Measurements from ENCODE around the gene SULT1C2.

Gene SULT1C2

DNA sequence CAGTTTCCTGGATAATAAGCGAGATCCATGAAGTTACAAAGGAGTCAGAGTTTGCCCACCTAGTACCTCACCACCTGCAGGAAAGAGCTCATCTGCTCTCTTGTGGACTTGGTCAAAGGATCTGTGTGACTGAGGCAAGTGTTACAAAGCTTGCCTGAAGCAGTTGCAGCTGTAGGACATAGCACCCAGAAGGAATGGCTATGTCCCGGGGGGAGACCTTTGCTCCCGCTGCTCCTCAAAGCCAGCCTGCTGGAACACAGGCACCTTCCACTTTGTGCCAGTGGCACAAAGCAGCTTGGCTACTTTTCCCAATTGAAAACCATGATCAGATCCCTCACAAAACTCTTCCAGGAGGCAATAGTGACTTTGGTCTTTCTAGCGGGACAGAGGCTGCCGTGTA is 3.1 kb upstream of the SULT1C2 start:
- no peak overlapping the region for H2AFZ ChIP-seq (ENCODE audit: low read length)
- H3K9ac ChIP-seq (ENCODE audit: low read depth, low read length, poor library complexity, severe bottlenecking), result no peak overlapping the region
- no peak overlapping the region for H3K4me3 ChIP-seq (ENCODE audit: low read length, poor library complexity, severe bottlenecking)
- no peaks in the 10 kb centered on the region for H3K9me2 ChIP-seq (replicated peaks; ENCODE audit: low read depth, low read length)
- H4K20me1 ChIP-seq (ENCODE audit: insufficient read depth, low read length, poor library complexity, severe bottlenecking), result no peaks in the 10 kb centered on the region
- no peaks in the 10 kb centered on the region for H3K79me2 ChIP-seq (ENCODE audit: insufficient read depth, low read length)
- H3F3A ChIP-seq (ENCODE audit: low read depth), result no peaks in the 10 kb centered on the region
- no peak for TF ChIP-seq EZH2phosphoT487 (IDR thresholded peaks at IDR 0.05; ENCODE audit: borderline replicate concordance)
- TF ChIP-seq CTCF (conservative IDR thresholded peaks at IDR 0.05; ENCODE audit: low read length), result no peak
- no peaks in the 10 kb centered on the region for H3K27me3 ChIP-seq (ENCODE audit: insufficient read depth, low read length, poor library complexity, severe bottlenecking)
- no peaks in the 10 kb centered on the region for H3K9me3 ChIP-seq (ENCODE audit: insufficient read depth, low read depth, low read length)
- H3K4me1 ChIP-seq (ENCODE audit: insufficient read depth, low read length, poor library complexity, severe bottlenecking), result no peaks in the 10 kb centered on the region
- H3K4me2 ChIP-seq (ENCODE audit: low read depth, low read length, poor library complexity, severe bottlenecking), result no peak overlapping the region
- no peaks in the 10 kb centered on the region for H3K36me3 ChIP-seq (ENCODE audit: insufficient read depth, low read length)

DNA sequence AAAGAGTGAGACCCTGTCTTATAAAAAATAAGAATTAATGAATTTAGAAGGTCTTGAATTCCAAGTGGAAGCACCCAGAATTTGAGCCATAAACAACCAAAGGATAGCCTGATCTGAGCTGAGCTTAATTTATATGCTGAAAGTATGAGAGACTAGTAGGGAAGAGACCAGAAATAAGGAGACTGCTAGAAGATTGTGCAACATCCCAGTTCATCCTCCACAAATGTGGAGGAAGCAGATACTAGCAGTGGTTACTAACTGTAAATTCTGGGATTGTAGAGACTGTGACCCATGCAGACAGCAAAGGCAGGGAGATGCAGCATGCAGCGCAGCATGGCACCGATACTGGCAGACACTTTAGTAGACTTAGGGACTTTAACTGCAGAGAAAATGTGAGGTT is 1.5 kb upstream of the SULT1C2 start:
- Histone ChIP-seq H4K20me1 (ENCODE audit: insufficient read depth, low read length, poor library complexity, severe bottlenecking) (no peaks in the 10 kb centered on the region), H3K4me2 (ENCODE audit: low read depth, low read length, poor library complexity, severe bottlenecking) (no peak overlapping the region), H3K9ac (ENCODE audit: low read depth, low read length, poor library complexity, severe bottlenecking) (no peak overlapping the region), H3F3A (ENCODE audit: low read depth) (no peaks in the 10 kb centered on the region), H2AFZ (ENCODE audit: low read length) (no peak overlapping the region), H3K79me2 (ENCODE audit: insufficient read depth, low read length) (no peaks in the 10 kb centered on the region), H3K9me2 (replicated peaks; ENCODE audit: low read depth, low read length) (no peaks in the 10 kb centered on the region), H3K9me3 (ENCODE audit: insufficient read depth, low read depth, low read length) (no peaks in the 10 kb centered on the region), H3K4me3 (ENCODE audit: low read length, poor library complexity, severe bottlenecking) (no peak overlapping the region), H3K36me3 (ENCODE audit: insufficient read depth, low read length) (no peaks in the 10 kb centered on the region), H3K4me1 (ENCODE audit: insufficient read depth, low read length, poor library complexity, severe bottlenecking) (no peaks in the 10 kb centered on the region), H3K27me3 (ENCODE audit: insufficient read depth, low read length, poor library complexity, severe bottlenecking) (no peaks in the 10 kb centered on the region)
- no peak for TF ChIP-seq EZH2phosphoT487 (IDR thresholded peaks at IDR 0.05; ENCODE audit: borderline replicate concordance)
- TF ChIP-seq CTCF (conservative IDR thresholded peaks at IDR 0.05; ENCODE audit: low read length), result no peak

DNA sequence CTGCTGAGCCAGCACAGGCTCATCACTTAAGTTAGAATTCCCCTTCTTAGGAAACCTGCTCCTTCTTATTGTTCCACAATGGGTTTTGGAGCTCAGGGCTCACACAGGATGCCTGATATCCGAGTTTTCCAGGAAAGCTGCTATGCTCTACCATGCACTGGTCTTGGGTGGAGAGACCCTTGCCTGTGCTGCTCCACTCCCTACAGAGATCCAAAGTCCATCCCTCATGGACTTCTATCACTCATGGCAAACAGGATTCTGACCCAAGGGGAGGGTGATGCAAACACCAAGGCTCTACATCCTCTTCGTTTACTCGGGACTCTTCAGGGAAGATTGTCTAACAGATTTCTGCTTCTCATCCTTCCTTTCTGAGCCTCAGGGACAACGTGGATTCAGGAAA is 5.2 kb downstream of the SULT1C2 start:
- H3K36me3 ChIP-seq (ENCODE audit: insufficient read depth, low read length), result no peaks in the 10 kb centered on the region
- H3K4me2 ChIP-seq (ENCODE audit: low read depth, low read length, poor library complexity, severe bottlenecking), result no peak overlapping the region
- H3K4me1 ChIP-seq (ENCODE audit: insufficient read depth, low read length, poor library complexity, severe bottlenecking), result no peaks in the 10 kb centered on the region
- no peaks in the 10 kb centered on the region for H3K27me3 ChIP-seq (ENCODE audit: insufficient read depth, low read length, poor library complexity, severe bottlenecking)
- H4K20me1 ChIP-seq (ENCODE audit: insufficient read depth, low read length, poor library complexity, severe bottlenecking), result no peaks in the 10 kb centered on the region
- no peaks in the 10 kb centered on the region for H3F3A ChIP-seq (ENCODE audit: low read depth)
- H3K79me2 ChIP-seq (ENCODE audit: insufficient read depth, low read length), result no peaks in the 10 kb centered on the region
- no peak overlapping the region for H3K9ac ChIP-seq (ENCODE audit: low read depth, low read length, poor library complexity, severe bottlenecking)
- no peak for TF ChIP-seq CTCF (conservative IDR thresholded peaks at IDR 0.05; ENCODE audit: low read length)
- TF ChIP-seq EZH2phosphoT487 (IDR thresholded peaks at IDR 0.05; ENCODE audit: borderline replicate concordance), result no peak
- H3K4me3 ChIP-seq (ENCODE audit: low read length, poor library complexity, severe bottlenecking), result no peak overlapping the region
- H3K9me3 ChIP-seq (ENCODE audit: insufficient read depth, low read depth, low read length), result no peaks in the 10 kb centered on the region
- no peaks in the 10 kb centered on the region for H3K9me2 ChIP-seq (replicated peaks; ENCODE audit: low read depth, low read length)
- no peak overlapping the region for H2AFZ ChIP-seq (ENCODE audit: low read length)

Data from Loucy (cell line).